HCT116 (cell line): ENCODE results near the gene GALNT17.

Experiments
- CEBPB ChIP-seq: IDR thresholded peaks from 2 replicates; pipeline ENCODE4 v1.6.1; 2012; ENCODE audit warnings: low read depth
- EZH2 ChIP-seq: fragments of 200-600 bp; sonication (generic); IDR thresholded peaks from 2 replicates; pipeline ENCODE4 v1.6.1; 2017; ENCODE audit warnings: antibody characterized with exemption, mixed run types
- EZH2phosphoT487 ChIP-seq: fragments of 200-600 bp; IDR thresholded peaks from 2 replicates; pipeline ENCODE4 v1.6.1; 2018; ENCODE audit warnings: antibody characterized with exemption, borderline replicate concordance
- MAX ChIP-seq: IDR thresholded peaks from 2 replicates; pipeline ENCODE4 v1.6.1; 2012
- POLR2A ChIP-seq: IDR thresholded peaks from 2 replicates; pipeline ENCODE4 v1.7.0; 2011; ENCODE audit warnings: borderline replicate concordance; ENCODE audit not compliant: insufficient read depth, insufficient read length; ENCODE audit errors: extremely low read depth
- POLR2AphosphoS5 ChIP-seq: IDR thresholded peaks from 2 replicates; pipeline ENCODE4 v1.6.1; 2011; ENCODE audit warnings: mild to moderate bottlenecking, low read depth, low read length, moderate library complexity
- SIN3A ChIP-seq: IDR thresholded peaks from 2 replicates; pipeline ENCODE4 v1.6.1; 2012; ENCODE audit warnings: low read depth
- ZNF274 ChIP-seq: fragments of 200-500 bp; sonication (Bioruptor generic); IDR thresholded peaks from 2 replicates; pipeline ENCODE4 v1.6.1; 2014; ENCODE audit warnings: mild to moderate bottlenecking, low read depth, low read length, inconsistent platforms
- TF ChIP-seq, protein P1 (sequence below), 3 experiments: fragments of 200-600 bp in 1 of 3; sonication (generic) in 1 of 3; IDR thresholded peaks in 2 of 3; conservative IDR thresholded peaks in 1 of 3; 2 replicates each; pipeline ENCODE4 v1.5.1; 2012 to 2017; ENCODE audit warnings: low read depth in 2 of 3, low read length in 2 of 3, antibody characterized with exemption in 1 of 3, borderline replicate concordance in 1 of 3, control low read depth in 1 of 3, mild to moderate bottlenecking in 1 of 3, mixed read lengths in 1 of 3, mixed run types in 1 of 3, moderate library complexity in 1 of 3; ENCODE audit not compliant: insufficient read depth in 1 of 3
- TF ChIP-seq, protein P2 (sequence below): IDR thresholded peaks from 2 replicates; pipeline ENCODE4 v1.6.1; 2012

DNA sequence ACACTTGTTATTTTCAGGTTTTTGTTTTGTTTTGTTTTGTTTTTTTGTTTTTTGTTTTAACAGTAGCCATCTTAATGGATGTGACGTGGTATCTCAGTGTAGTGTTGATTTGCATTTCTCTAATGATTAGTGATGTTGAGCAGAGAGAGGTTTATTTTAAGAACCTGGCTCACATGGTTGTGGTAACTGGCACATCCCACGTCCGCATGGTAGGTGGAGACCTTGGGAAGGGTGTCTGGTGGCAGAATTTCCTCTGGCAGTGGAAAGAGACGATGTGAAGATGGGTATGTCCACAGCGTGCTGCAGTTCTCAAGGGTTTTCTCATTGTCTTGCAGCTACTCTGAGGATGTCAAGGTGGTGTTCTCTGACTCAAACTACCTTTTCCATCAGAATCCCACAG lies 252.2 kb downstream of the GALNT17 start:
- TF ChIP-seq EZH2 (no peak), EZH2phosphoT487 (no peak), POLR2AphosphoS5 (no peak), CEBPB (no peak), POLR2A (no peak), MAX (no peak), SIN3A (no peak), ZNF274 (no peak)
- TF ChIP-seq, protein P1, sequence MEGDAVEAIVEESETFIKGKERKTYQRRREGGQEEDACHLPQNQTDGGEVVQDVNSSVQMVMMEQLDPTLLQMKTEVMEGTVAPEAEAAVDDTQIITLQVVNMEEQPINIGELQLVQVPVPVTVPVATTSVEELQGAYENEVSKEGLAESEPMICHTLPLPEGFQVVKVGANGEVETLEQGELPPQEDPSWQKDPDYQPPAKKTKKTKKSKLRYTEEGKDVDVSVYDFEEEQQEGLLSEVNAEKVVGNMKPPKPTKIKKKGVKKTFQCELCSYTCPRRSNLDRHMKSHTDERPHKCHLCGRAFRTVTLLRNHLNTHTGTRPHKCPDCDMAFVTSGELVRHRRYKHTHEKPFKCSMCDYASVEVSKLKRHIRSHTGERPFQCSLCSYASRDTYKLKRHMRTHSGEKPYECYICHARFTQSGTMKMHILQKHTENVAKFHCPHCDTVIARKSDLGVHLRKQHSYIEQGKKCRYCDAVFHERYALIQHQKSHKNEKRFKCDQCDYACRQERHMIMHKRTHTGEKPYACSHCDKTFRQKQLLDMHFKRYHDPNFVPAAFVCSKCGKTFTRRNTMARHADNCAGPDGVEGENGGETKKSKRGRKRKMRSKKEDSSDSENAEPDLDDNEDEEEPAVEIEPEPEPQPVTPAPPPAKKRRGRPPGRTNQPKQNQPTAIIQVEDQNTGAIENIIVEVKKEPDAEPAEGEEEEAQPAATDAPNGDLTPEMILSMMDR (IDR thresholded peaks at IDR 0.05 in 2 of 3, conservative IDR thresholded peaks at IDR 0.05 in 1 of 3; ENCODE audit: borderline replicate concordance in 1 of 3, insufficient read depth in 1 of 3, low read depth in 2 of 3, low read length in 2 of 3): no peak
- TF ChIP-seq, protein P2, sequence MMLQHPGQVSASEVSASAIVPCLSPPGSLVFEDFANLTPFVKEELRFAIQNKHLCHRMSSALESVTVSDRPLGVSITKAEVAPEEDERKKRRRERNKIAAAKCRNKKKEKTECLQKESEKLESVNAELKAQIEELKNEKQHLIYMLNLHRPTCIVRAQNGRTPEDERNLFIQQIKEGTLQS: no peak
